Mesendoderm (in vitro differentiated cells): ENCODE data around the gene ANKS1B.
A peak's percentile ranks its signal among the peaks of the same experiment; 100 is the strongest.

ENCODE experiments used
- DNase-seq: peaks from one replicate; pipeline ENCODE4 v3.0.0; 2013
- H2AK5ac ChIP-seq: 2 replicates; pipeline ENCODE4 v1.6.1; 2013; ENCODE audit warnings: low read length, inconsistent platforms
- H2BK120ac ChIP-seq: 2 replicates; pipeline ENCODE4 v1.6.1; 2013; ENCODE audit warnings: low read depth, mild to moderate bottlenecking, low read length, moderate library complexity, mixed read lengths
- H2BK15ac ChIP-seq: replicated peaks from 2 replicates; pipeline ENCODE4 v1.6.1; 2013; ENCODE audit warnings: low read depth, mild to moderate bottlenecking, moderate library complexity
- H2BK5ac ChIP-seq: 2 replicates; pipeline ENCODE4 v1.6.1; 2013; ENCODE audit warnings: low read length, inconsistent platforms
- H3K18ac ChIP-seq: 2 replicates; pipeline ENCODE4 v1.6.1; 2013; ENCODE audit warnings: mild to moderate bottlenecking, low read length, mixed read lengths
- H3K23ac ChIP-seq: one replicate; pipeline ENCODE4 v1.6.1; 2013; ENCODE audit warnings: low read length
- H3K27ac ChIP-seq: 2 replicates; pipeline ENCODE4 v1.5.1; 2013; ENCODE audit warnings: low read depth, mild to moderate bottlenecking, inconsistent platforms, low read length, moderate library complexity
- H3K27me3 ChIP-seq: 2 replicates; pipeline ENCODE4 v1.6.1; 2013; ENCODE audit warnings: low read length, control low read depth, mild to moderate bottlenecking, inconsistent platforms; ENCODE audit not compliant: insufficient read depth, poor library complexity
- H3K36me3 ChIP-seq: 2 replicates; pipeline ENCODE4 v1.6.1; 2013; ENCODE audit warnings: low read length, inconsistent platforms; ENCODE audit not compliant: control insufficient read depth, insufficient read depth
- H3K4ac ChIP-seq: one replicate; pipeline ENCODE4 v1.6.1; 2013; ENCODE audit warnings: low read depth, mild to moderate bottlenecking, low read length, moderate library complexity
- H3K4me1 ChIP-seq: 2 replicates; pipeline ENCODE4 v1.6.1; 2013; ENCODE audit warnings: low read depth, low read length, inconsistent platforms; ENCODE audit not compliant: control insufficient read depth
- H3K4me2 ChIP-seq: 2 replicates; pipeline ENCODE4 v1.6.1; 2013; ENCODE audit warnings: low read length
- H3K4me3 ChIP-seq: 2 replicates; pipeline ENCODE4 v1.5.1; 2013; ENCODE audit warnings: mild to moderate bottlenecking, low read length
- H3K56ac ChIP-seq: one replicate; pipeline ENCODE4 v1.6.1; 2013; ENCODE audit warnings: low read length
- H3K79me1 ChIP-seq: 2 replicates; pipeline ENCODE4 v1.6.1; 2013; ENCODE audit warnings: low read length, inconsistent platforms
- H3K79me2 ChIP-seq: 2 replicates; pipeline ENCODE4 v1.6.1; 2013; ENCODE audit warnings: mild to moderate bottlenecking, low read length; ENCODE audit not compliant: control insufficient read depth, insufficient read depth
- H3K9ac ChIP-seq: 2 replicates; pipeline ENCODE4 v1.6.1; 2013; ENCODE audit warnings: low read length, inconsistent platforms
- H4K5ac ChIP-seq: one replicate; pipeline ENCODE4 v1.6.1; 2013; ENCODE audit warnings: low read length
- H4K8ac ChIP-seq: one replicate; pipeline ENCODE4 v1.6.1; 2013; ENCODE audit warnings: low read depth, mild to moderate bottlenecking, control low read depth, low read length, moderate library complexity
- WGBS: extraction: QIAGEN DNeasy Blood & Tissue Kit; methylation state at CpG from one replicate; pipeline ENCODE4 v1.1.7; 2013; ENCODE audit warnings: low lambda C conversion rate, missing lambda C conversion rate; ENCODE audit not compliant: insufficient coverage; ENCODE audit errors: extremely low coverage; 5-methylcytosine and 5-hydroxymethylcytosine counted together

Gene ANKS1B

GRCh38 chr12:99444859-99445316, 539.8 kb downstream of the ANKS1B start:
- Histone ChIP-seq H3K27ac (no peak overlapping the region), H3K36me3 (no peaks in the 10 kb centered on the region), H4K5ac (no peak overlapping the region), H3K56ac (no peak overlapping the region), H3K4me2 (no peak overlapping the region), H2BK5ac (no peak overlapping the region), H2BK120ac (no peak overlapping the region), H4K8ac (no peak overlapping the region), H3K23ac (no peak overlapping the region), H2AK5ac (no peak overlapping the region), H3K4me1 (no peaks in the 10 kb centered on the region), H2BK15ac (no peak overlapping the region), H3K27me3 (no peaks in the 10 kb centered on the region), H3K4ac (no peak overlapping the region), H3K9ac (no peak overlapping the region), H3K79me2 (no peaks in the 10 kb centered on the region), H3K79me1 (no peaks in the 10 kb centered on the region), H3K18ac (no peak overlapping the region), H3K4me3 (no peak overlapping the region)
- no peak for DNase-seq

GRCh38 chr12:99442758-99443157, 542.0 kb downstream of the ANKS1B start:
- Histone ChIP-seq H3K56ac (no peak overlapping the region), H2BK15ac (no peak overlapping the region), H4K8ac (no peak overlapping the region), H3K79me2 (no peaks in the 10 kb centered on the region), H3K4me1 (no peaks in the 10 kb centered on the region), H3K79me1 (no peaks in the 10 kb centered on the region), H3K4me3 (no peak overlapping the region), H3K9ac (no peak overlapping the region), H3K23ac (no peak overlapping the region), H3K4me2 (no peak overlapping the region), H3K18ac (no peak overlapping the region), H3K27ac (no peak overlapping the region), H3K36me3 (no peaks in the 10 kb centered on the region), H2BK120ac (no peak overlapping the region), H2AK5ac (no peak overlapping the region), H4K5ac (no peak overlapping the region), H3K4ac (no peak overlapping the region), H3K27me3 (no peaks in the 10 kb centered on the region), H2BK5ac (no peak overlapping the region)
- no CpG with 5 or more reads among the region's 3 CpGs for WGBS
- DNase-seq: no peak

GRCh38 chr12:99439399-99439798, 545.3 kb downstream of the ANKS1B start:
- H3K79me1 ChIP-seq: no peaks in the 10 kb centered on the region
- WGBS: no CpG with 5 or more reads among the region's 1 CpG
- no peak overlapping the region for H3K56ac ChIP-seq
- no peak overlapping the region for H2AK5ac ChIP-seq
- H2BK120ac ChIP-seq: no peak overlapping the region
- H3K4me1 ChIP-seq: no peaks in the 10 kb centered on the region
- no peak overlapping the region for H3K4me3 ChIP-seq
- no peaks in the 10 kb centered on the region for H3K79me2 ChIP-seq
- no peak overlapping the region for H2BK15ac ChIP-seq
- DNase-seq: no peak
- no peak overlapping the region for H3K27ac ChIP-seq
- no peaks in the 10 kb centered on the region for H3K36me3 ChIP-seq
- H4K8ac ChIP-seq: no peak overlapping the region
- H4K5ac ChIP-seq: no peak overlapping the region
- no peaks in the 10 kb centered on the region for H3K27me3 ChIP-seq
- H3K23ac ChIP-seq: no peak overlapping the region
- no peak overlapping the region for H3K4me2 ChIP-seq
- no peak overlapping the region for H3K18ac ChIP-seq
- H2BK5ac ChIP-seq: no peak overlapping the region
- no peak overlapping the region for H3K4ac ChIP-seq
- no peak overlapping the region for H3K9ac ChIP-seq

GRCh38 chr12:99436584-99436983, 548.2 kb downstream of the ANKS1B start:
- no peaks in the 10 kb centered on the region for H3K79me1 ChIP-seq
- no peaks in the 10 kb centered on the region for H3K4me1 ChIP-seq
- H3K4me2 ChIP-seq: no peak overlapping the region
- no peak overlapping the region for H3K18ac ChIP-seq
- H3K4ac ChIP-seq: no peak overlapping the region
- no peak overlapping the region for H2AK5ac ChIP-seq
- no peaks in the 10 kb centered on the region for H3K36me3 ChIP-seq
- H3K27ac ChIP-seq: no peak overlapping the region
- no peak overlapping the region for H3K56ac ChIP-seq
- H3K4me3 ChIP-seq: no peak overlapping the region
- no peaks in the 10 kb centered on the region for H3K27me3 ChIP-seq
- no peak overlapping the region for H4K5ac ChIP-seq
- H3K23ac ChIP-seq: no peak overlapping the region
- H3K79me2 ChIP-seq: no peaks in the 10 kb centered on the region
- H2BK5ac ChIP-seq: no peak overlapping the region
- H3K9ac ChIP-seq: no peak overlapping the region
- DNase-seq: no peak
- peak overlapping the region; percentile 92 for H2BK15ac ChIP-seq
- H2BK120ac ChIP-seq: no peak overlapping the region
- no peak overlapping the region for H4K8ac ChIP-seq

GRCh38 chr12:99435095-99435791, 549.5 kb downstream of the ANKS1B start:
- Histone ChIP-seq H3K23ac (no peak overlapping the region), H3K4me3 (no peak overlapping the region), H2BK120ac (no peak overlapping the region), H3K79me2 (no peaks in the 10 kb centered on the region), H3K36me3 (no peaks in the 10 kb centered on the region), H2AK5ac (no peak overlapping the region), H3K4me1 (no peaks in the 10 kb centered on the region), H3K18ac (no peak overlapping the region), H3K9ac (no peak overlapping the region), H3K79me1 (no peaks in the 10 kb centered on the region), H3K4ac (no peak overlapping the region), H3K56ac (no peak overlapping the region), H2BK5ac (no peak overlapping the region), H2BK15ac (peak overlapping the region; percentile 57), H4K8ac (no peak overlapping the region), H3K4me2 (no peak overlapping the region), H4K5ac (no peak overlapping the region), H3K27me3 (no peaks in the 10 kb centered on the region), H3K27ac (no peak overlapping the region)
- WGBS: no CpG with 5 or more reads among the region's 1 CpG
- DNase-seq: peak; percentile 66

GRCh38 chr12:99433155-99433554, 551.6 kb downstream of the ANKS1B start:
- H3K9ac ChIP-seq: no peak overlapping the region
- no peak overlapping the region for H4K5ac ChIP-seq
- no peaks in the 10 kb centered on the region for H3K4me1 ChIP-seq
- DNase-seq: no peak
- H3K4me2 ChIP-seq: no peak overlapping the region
- H3K79me2 ChIP-seq: no peaks in the 10 kb centered on the region
- H2BK5ac ChIP-seq: no peak overlapping the region
- H3K4me3 ChIP-seq: no peak overlapping the region
- H3K4ac ChIP-seq: no peak overlapping the region
- no peak overlapping the region for H2AK5ac ChIP-seq
- H3K56ac ChIP-seq: no peak overlapping the region
- no peaks in the 10 kb centered on the region for H3K36me3 ChIP-seq
- no CpG with 5 or more reads among the region's 1 CpG for WGBS
- H3K27ac ChIP-seq: no peak overlapping the region
- H3K27me3 ChIP-seq: no peaks in the 10 kb centered on the region
- no peak overlapping the region for H2BK15ac ChIP-seq
- no peaks in the 10 kb centered on the region for H3K79me1 ChIP-seq
- H3K18ac ChIP-seq: no peak overlapping the region
- H2BK120ac ChIP-seq: no peak overlapping the region
- no peak overlapping the region for H3K23ac ChIP-seq
- H4K8ac ChIP-seq: no peak overlapping the region
